ENCODE results near the gene CCDC71L.

DNA sequence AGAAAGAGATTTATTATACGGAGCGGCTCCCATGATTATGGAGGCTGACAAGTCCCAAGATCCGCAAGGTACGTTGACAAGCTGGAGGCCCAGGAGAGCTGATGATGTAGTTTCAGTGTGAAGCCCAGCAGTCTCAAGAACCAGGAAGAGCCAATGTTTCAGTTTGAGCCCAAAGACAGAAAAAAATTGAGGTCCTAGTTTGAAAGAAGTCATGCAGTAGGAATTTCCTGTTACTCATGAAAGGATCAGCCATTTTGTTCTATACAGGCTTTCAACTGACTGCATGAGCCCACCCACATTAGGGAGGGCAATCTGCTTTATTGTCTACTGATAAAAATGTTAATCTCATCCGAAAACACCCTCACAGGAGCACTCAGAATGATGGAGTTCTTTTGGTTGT is 51.5 kb downstream of the CCDC71L start:
- TF ChIP-seq, protein P1, sequence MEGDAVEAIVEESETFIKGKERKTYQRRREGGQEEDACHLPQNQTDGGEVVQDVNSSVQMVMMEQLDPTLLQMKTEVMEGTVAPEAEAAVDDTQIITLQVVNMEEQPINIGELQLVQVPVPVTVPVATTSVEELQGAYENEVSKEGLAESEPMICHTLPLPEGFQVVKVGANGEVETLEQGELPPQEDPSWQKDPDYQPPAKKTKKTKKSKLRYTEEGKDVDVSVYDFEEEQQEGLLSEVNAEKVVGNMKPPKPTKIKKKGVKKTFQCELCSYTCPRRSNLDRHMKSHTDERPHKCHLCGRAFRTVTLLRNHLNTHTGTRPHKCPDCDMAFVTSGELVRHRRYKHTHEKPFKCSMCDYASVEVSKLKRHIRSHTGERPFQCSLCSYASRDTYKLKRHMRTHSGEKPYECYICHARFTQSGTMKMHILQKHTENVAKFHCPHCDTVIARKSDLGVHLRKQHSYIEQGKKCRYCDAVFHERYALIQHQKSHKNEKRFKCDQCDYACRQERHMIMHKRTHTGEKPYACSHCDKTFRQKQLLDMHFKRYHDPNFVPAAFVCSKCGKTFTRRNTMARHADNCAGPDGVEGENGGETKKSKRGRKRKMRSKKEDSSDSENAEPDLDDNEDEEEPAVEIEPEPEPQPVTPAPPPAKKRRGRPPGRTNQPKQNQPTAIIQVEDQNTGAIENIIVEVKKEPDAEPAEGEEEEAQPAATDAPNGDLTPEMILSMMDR (conservative IDR thresholded peaks at IDR 0.05 in 1 of 2, IDR thresholded peaks at IDR 0.05 in 1 of 2; ENCODE audit: low read depth in 1 of 2, low read length in 2 of 2), result no peak
- TF ChIP-seq EZH2 (IDR thresholded peaks at IDR 0.05; ENCODE audit: low read length, missing control alignments), result no peak
